HFF-Myc (cell line): ENCODE results near the gene KRTAP13-3.

Experiments
- DNase-seq: peaks from one replicate; pipeline ENCODE4 v3.0.0-alpha.2; 2011; ENCODE audit warnings: low read depth; ENCODE audit errors: extremely low read depth
- H3K4me3 ChIP-seq: replicated peaks from 2 replicates; pipeline ENCODE4 v1.5.1; 2011; ENCODE audit warnings: low read depth, mild to moderate bottlenecking, control low read depth, low read length
- TF ChIP-seq, protein P1 (sequence below): IDR thresholded peaks from 2 replicates; pipeline ENCODE4 v1.5.1; 2012; ENCODE audit warnings: mild to moderate bottlenecking, low read depth, low read length, control low read depth; ENCODE audit errors: missing control alignments

Gene KRTAP13-3

DNA sequence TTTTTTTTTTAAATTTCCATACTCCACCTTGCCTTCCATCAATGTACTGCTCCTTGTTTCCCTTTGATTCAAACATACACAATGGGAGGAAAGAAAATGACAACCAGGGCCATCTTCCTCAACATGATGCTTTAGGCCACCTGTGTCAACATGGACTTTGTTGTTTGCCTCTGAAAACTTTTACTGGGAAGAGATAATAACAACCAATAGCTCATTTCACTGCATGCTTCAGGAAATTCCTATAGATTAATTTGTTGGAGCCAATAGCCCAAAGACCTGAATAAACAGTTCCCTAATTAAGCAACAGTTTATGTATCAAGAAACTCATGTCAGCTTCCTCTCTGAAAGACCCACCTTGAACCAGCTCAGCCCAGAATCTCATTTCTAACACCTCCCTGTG, 17.5 kb upstream of the KRTAP13-3 start:
- TF ChIP-seq, protein P1, sequence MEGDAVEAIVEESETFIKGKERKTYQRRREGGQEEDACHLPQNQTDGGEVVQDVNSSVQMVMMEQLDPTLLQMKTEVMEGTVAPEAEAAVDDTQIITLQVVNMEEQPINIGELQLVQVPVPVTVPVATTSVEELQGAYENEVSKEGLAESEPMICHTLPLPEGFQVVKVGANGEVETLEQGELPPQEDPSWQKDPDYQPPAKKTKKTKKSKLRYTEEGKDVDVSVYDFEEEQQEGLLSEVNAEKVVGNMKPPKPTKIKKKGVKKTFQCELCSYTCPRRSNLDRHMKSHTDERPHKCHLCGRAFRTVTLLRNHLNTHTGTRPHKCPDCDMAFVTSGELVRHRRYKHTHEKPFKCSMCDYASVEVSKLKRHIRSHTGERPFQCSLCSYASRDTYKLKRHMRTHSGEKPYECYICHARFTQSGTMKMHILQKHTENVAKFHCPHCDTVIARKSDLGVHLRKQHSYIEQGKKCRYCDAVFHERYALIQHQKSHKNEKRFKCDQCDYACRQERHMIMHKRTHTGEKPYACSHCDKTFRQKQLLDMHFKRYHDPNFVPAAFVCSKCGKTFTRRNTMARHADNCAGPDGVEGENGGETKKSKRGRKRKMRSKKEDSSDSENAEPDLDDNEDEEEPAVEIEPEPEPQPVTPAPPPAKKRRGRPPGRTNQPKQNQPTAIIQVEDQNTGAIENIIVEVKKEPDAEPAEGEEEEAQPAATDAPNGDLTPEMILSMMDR: no peak
- no peak for DNase-seq
- no peak overlapping the region for H3K4me3 ChIP-seq

- TF ChIP-seq, protein P1: no peak
- DNase-seq: no peak
- H3K4me3 ChIP-seq: no peak within 1 kb of the TSS
Measured at GRCh38 chr21:30439975-30440374, 14.2 kb upstream of the KRTAP13-3 start, which contains the start of gene KRTAP15-1. Gene KRTAP15-1, plus strand, starts transcription at chr21:30440275. Its CDS starts 53 bp downstream, at chr21:30440328.

GRCh38 chr21:30437010-30437565, 11.4 kb upstream of the KRTAP13-3 start:
- DNase-seq: no peak
- TF ChIP-seq, protein P1: no peak
- H3K4me3 ChIP-seq: no peak overlapping the region

DNA sequence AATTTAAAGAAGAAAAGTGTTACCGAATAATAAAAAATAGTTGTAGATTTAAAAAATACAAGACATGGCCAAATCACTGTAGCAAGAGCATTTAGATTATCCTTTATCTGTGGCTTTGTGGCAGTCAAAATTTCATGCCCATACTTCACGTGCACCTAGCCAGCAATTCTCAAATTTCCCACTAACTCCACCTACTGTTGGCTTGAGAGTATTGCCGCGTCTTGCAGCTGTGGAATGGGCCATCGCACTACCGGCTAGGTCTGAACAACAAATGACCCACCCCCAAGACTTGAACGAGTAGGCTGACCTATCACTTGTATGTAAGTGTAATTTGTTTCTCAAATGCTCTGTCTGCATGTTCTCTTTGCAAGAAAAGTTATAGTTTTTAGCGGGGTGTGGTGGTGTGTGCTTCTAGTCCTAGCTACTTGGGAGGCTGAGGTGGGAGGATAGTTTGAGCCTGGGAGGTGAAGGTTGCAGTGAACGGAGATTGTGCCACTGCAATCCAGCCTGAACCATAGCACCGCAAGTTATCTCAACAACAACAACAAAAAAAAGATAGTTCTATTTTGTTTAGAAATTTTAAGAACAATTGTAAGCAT, 8.4 kb upstream of the KRTAP13-3 start:
- H3K4me3 ChIP-seq: no peak overlapping the region
- DNase-seq: peak; percentile 2
- TF ChIP-seq, protein P1: peak; percentile 50

GRCh38 chr21:30430170-30430655, 4.5 kb upstream of the KRTAP13-3 start, which contains the start of gene KRTAP13-4:
Gene KRTAP13-4, plus strand, starts transcription at chr21:30430220. Its CDS starts 56 bp downstream, at chr21:30430276.
- H3K4me3 ChIP-seq: no peak within 1 kb of the TSS
- no peak for DNase-seq
- TF ChIP-seq, protein P1: no peak

DNA sequence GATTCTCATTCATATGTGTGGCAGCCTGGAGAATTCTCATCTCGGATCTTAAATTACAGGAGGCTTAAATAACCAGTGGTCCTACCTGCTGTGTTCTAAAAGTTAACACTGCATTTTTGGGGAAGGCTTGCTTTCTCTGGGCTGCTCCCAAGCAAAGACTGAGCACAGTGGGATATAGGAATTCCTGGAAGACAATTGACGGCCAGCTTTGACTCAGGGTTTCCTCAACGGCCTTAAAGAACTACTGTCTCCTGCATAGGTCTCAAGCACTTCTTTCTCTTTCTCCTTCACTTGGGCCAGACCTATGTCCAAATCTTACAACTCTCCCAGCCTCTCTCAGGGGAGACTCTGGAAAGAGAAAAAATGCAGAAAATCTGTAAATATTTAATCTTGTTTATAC, 1.0 kb upstream of the KRTAP13-3 start:
- TF ChIP-seq, protein P1: no peak
- DNase-seq: no peak
- H3K4me3 ChIP-seq: no peak overlapping the region

- TF ChIP-seq, protein P1: no peak
- no peak overlapping the region for H3K4me3 ChIP-seq
- no peak for DNase-seq
Measured at GRCh38 chr21:30415993-30416392, 9.7 kb downstream of the KRTAP13-3 start.
